ENCODE measurements around the gene TMEM233.

TMEM233 gene

DNA sequence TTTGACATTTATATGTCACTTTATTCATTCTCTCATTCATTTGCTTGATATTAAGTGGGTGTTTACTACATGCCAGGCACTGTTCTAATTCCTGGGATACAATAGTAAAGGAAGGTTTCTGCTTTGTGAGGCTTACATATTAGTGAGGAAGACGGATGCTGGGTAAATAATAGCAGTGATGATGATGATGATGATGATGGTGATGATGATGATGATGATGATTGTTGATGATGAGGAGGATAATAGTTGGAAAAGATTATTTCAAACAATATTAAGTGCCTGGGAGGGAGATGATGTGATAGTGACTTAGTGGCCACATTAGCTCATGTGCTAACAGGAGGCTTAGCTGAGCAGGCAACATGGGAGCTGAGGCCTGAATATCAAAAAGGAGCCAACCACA lies 19.3 kb upstream of the TMEM233 start:
- TF ChIP-seq TCF4 (CRISPR knock-in tag; IDR thresholded peaks at IDR 0.05; ENCODE audit: borderline replicate concordance): no peak
- TF ChIP-seq, protein P1, sequence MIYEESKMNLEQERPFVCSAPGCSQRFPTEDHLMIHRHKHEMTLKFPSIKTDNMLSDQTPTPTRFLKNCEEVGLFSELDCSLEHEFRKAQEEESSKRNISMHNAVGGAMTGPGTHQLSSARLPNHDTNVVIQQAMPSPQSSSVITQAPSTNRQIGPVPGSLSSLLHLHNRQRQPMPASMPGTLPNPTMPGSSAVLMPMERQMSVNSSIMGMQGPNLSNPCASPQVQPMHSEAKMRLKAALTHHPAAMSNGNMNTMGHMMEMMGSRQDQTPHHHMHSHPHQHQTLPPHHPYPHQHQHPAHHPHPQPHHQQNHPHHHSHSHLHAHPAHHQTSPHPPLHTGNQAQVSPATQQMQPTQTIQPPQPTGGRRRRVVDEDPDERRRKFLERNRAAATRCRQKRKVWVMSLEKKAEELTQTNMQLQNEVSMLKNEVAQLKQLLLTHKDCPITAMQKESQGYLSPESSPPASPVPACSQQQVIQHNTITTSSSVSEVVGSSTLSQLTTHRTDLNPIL (CRISPR knock-in tag; IDR thresholded peaks at IDR 0.05; ENCODE audit: low read depth): no peak
- TF ChIP-seq ZFP3 (CRISPR knock-in tag; IDR thresholded peaks at IDR 0.05): no peak
- no peak for TF ChIP-seq RARB (CRISPR knock-in tag; IDR thresholded peaks at IDR 0.05)
- TF ChIP-seq ISL1 (CRISPR knock-in tag; IDR thresholded peaks at IDR 0.05): no peak
- no peak for TF ChIP-seq BACH2 (CRISPR knock-in tag; IDR thresholded peaks at IDR 0.05; ENCODE audit: borderline replicate concordance)
- TF ChIP-seq, protein P2, sequence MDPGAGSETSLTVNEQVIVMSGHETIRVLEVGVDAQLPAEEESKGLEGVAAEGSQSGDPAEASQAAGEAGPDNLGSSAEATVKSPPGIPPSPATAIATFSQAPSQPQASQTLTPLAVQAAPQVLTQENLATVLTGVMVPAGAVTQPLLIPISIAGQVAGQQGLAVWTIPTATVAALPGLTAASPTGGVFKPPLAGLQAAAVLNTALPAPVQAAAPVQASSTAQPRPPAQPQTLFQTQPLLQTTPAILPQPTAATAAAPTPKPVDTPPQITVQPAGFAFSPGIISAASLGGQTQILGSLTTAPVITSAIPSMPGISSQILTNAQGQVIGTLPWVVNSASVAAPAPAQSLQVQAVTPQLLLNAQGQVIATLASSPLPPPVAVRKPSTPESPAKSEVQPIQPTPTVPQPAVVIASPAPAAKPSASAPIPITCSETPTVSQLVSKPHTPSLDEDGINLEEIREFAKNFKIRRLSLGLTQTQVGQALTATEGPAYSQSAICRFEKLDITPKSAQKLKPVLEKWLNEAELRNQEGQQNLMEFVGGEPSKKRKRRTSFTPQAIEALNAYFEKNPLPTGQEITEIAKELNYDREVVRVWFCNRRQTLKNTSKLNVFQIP (CRISPR knock-in tag; IDR thresholded peaks at IDR 0.05; ENCODE audit: borderline replicate concordance, low read depth): no peak
- no peak for TF ChIP-seq PPARA (CRISPR knock-in tag; IDR thresholded peaks at IDR 0.05; ENCODE audit: borderline replicate concordance)
- no peak for TF ChIP-seq SNAI2 (CRISPR knock-in tag; IDR thresholded peaks at IDR 0.05)
- TF ChIP-seq, protein P3, sequence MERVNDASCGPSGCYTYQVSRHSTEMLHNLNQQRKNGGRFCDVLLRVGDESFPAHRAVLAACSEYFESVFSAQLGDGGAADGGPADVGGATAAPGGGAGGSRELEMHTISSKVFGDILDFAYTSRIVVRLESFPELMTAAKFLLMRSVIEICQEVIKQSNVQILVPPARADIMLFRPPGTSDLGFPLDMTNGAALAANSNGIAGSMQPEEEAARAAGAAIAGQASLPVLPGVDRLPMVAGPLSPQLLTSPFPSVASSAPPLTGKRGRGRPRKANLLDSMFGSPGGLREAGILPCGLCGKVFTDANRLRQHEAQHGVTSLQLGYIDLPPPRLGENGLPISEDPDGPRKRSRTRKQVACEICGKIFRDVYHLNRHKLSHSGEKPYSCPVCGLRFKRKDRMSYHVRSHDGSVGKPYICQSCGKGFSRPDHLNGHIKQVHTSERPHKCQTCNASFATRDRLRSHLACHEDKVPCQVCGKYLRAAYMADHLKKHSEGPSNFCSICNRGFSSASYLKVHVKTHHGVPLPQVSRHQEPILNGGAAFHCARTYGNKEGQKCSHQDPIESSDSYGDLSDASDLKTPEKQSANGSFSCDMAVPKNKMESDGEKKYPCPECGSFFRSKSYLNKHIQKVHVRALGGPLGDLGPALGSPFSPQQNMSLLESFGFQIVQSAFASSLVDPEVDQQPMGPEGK (CRISPR knock-in tag; IDR thresholded peaks at IDR 0.05; ENCODE audit: borderline replicate concordance): no peak
- TF ChIP-seq ZNF8 (CRISPR knock-in tag; IDR thresholded peaks at IDR 0.05): no peak
- TF ChIP-seq ZFP30 (CRISPR knock-in tag; IDR thresholded peaks at IDR 0.05): no peak
- no peak for TF ChIP-seq OSR1 (CRISPR knock-in tag; IDR thresholded peaks at IDR 0.05)
- ATAC-seq: no peak

DNA sequence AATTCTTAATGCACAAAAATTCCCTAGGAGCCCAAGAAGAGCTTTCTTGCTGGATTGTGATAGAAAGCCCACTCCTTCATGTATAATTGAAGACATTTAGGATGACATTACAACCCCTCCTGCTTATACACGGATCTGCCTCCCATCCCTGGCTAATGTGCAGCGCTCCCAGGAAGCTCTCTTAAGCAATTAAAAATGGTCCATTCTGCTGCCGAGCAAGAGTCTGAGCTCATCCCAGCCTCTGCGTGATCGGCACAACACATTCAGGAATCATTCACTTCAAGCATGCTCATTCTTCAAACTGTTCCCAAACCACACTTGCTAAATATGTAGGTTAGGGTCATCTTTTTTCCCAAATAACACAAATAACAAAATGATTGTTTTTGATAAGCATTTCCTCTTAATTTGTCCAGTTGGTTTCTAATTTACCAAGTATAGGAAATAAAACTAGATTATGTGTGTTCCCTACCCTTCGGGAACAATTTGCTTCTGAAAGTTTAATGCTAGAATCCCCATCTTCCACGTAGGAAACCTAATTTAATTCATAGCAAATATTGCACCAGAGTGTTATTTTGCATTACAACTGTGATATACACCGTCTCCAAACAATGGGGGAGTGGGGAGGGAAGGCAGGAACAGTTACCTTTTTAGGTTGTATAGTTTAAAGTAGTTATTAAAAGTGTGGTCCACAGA lies 17.3 kb upstream of the TMEM233 start:
- TF ChIP-seq ZC3H10 (CRISPR knock-in tag; IDR thresholded peaks at IDR 0.05) (no peak), RARB (CRISPR knock-in tag; IDR thresholded peaks at IDR 0.05) (no peak), TOX (CRISPR knock-in tag; IDR thresholded peaks at IDR 0.05; ENCODE audit: borderline replicate concordance) (no peak)
- ATAC-seq: no peak

DNA sequence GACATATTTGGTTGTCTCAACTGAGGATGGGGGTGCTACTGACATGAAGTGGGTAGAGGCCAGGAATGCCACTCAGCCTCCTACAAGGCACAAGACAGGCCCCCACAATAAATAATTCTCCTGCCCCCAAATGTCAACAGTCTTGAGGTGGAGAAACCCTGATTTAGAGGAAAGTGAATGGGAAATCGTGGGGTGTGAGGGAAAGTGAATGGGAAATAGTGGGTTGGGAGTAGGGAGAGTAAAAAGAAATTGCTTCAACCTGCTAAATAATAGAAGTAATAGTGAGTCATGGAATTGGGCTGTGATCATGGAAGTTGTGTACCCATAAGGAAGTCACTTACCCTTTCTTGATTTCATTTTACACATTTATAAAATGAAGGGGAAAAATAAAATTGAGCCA lies 16.7 kb upstream of the TMEM233 start:
- ATAC-seq: no peak
- TF ChIP-seq ZFP30 (CRISPR knock-in tag; IDR thresholded peaks at IDR 0.05) (no peak), ZNF70 (CRISPR knock-in tag; IDR thresholded peaks at IDR 0.05) (no peak), ZNF565 (CRISPR knock-in tag; conservative IDR thresholded peaks at IDR 0.05; ENCODE audit: low read depth) (no peak), TOX (CRISPR knock-in tag; IDR thresholded peaks at IDR 0.05; ENCODE audit: borderline replicate concordance) (no peak)
- TF ChIP-seq, protein P3 (CRISPR knock-in tag; IDR thresholded peaks at IDR 0.05; ENCODE audit: borderline replicate concordance): no peak
- TF ChIP-seq, protein P1 (CRISPR knock-in tag; IDR thresholded peaks at IDR 0.05; ENCODE audit: low read depth): no peak
- TF ChIP-seq, protein P4, sequence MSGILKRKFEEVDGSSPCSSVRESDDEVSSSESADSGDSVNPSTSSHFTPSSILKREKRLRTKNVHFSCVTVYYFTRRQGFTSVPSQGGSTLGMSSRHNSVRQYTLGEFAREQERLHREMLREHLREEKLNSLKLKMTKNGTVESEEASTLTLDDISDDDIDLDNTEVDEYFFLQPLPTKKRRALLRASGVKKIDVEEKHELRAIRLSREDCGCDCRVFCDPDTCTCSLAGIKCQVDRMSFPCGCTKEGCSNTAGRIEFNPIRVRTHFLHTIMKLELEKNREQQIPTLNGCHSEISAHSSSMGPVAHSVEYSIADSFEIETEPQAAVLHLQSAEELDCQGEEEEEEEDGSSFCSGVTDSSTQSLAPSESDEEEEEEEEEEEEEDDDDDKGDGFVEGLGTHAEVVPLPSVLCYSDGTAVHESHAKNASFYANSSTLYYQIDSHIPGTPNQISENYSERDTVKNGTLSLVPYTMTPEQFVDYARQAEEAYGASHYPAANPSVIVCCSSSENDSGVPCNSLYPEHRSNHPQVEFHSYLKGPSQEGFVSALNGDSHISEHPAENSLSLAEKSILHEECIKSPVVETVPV (CRISPR knock-in tag; IDR thresholded peaks at IDR 0.05): no peak
